Esophagus squamous epithelium (tissue), 5 donors: ENCODE data around the gene SLC8A2. TPM values are rescaled to one million over a fixed set of nuclear protein-coding genes. Genes with fewer than 3 reads are reported as not detected.

Experiments
- DNase-seq: peaks from one replicate; lab custom pipeline; 2025; lab: John Stamatoyannopoulos, UW
- H3K27ac ChIP-seq, 4 donors: fragments of 200-600 bp; sonication (generic); one replicate each; pipeline ENCODE4 v1.5.1; 2016 to 2019; ENCODE audit warnings: mild to moderate bottlenecking in 1 of 4
- H3K27me3 ChIP-seq, 4 donors: fragments of 200-600 bp; sonication (generic); 1 replicate in 3 of 4; 2 replicates in 1 of 4; pipeline versions ENCODE4 v1.5.1 to v1.6.0; 2017 to 2021; ENCODE audit warnings: antibody characterized with exemption in 1 of 4
- H3K36me3 ChIP-seq, 3 donors: fragments of 200-600 bp; sonication (generic); one replicate each; pipeline ENCODE4 v1.5.1; 2016 to 2019
- H3K4me1 ChIP-seq, 3 donors: fragments of 200-600 bp; sonication (generic); one replicate each; pipeline ENCODE4 v1.5.1; 2017 to 2019
- H3K4me3 ChIP-seq, 4 donors: fragments of 200-600 bp; sonication (generic); 1 replicate in 3 of 4; 2 replicates in 1 of 4; pipeline ENCODE4 v1.5.1; 2016 to 2019; ENCODE audit warnings: mild to moderate bottlenecking in 2 of 4, moderate library complexity in 1 of 4
- H3K9me3 ChIP-seq, 3 donors: fragments of 200-600 bp; sonication (generic); one replicate each; pipeline ENCODE4 v1.5.1; 2016 to 2019
- POLR2A ChIP-seq, 4 donors: fragments of 450-650 bp; IDR thresholded peaks; one replicate each; pipeline ENCODE4 v1.6.1; 2017; ENCODE audit warnings: antibody characterized with exemption in 4 of 4, mild to moderate bottlenecking in 4 of 4, moderate library complexity in 3 of 4
- WGBS, 2 donors: methylation state at CpG; one replicate each; pipeline ENCODE4 v1.1.5; 2018; 5-methylcytosine and 5-hydroxymethylcytosine counted together
- intact Hi-C: fragments of 100-400 bp; cut with DNase I; formaldehyde crosslinking; loops from one replicate; pipeline ENCODE4 v1.15.0; 2022
- total RNA-seq, 4 donors: library from RNA; depleted of rRNA; stranded (reverse); fragments of >200 nt; gene quantifications; one replicate each; pipeline ENCODE4 v1.1.0, GENCODE V29; 2016
- TF ChIP-seq, protein P1 (sequence below), 6 experiments: fragments of 450-650 bp in 4 of 6; fragments of 200-600 bp in 2 of 6; sonication (generic) in 2 of 6; IDR thresholded peaks; one replicate each; pipeline ENCODE4 v1.5.1; 2016 to 2019; ENCODE audit warnings: antibody characterized with exemption in 6 of 6, mild to moderate bottlenecking in 4 of 6, moderate library complexity in 4 of 6
- donor health status: DM: yes; HTN: yes; CAD: no.

SLC8A2 gene
- total RNA-seq, 4 donors from 2014 or later, result 0.08 to 5.0 (median 3.6) TPM; not detected in 1

DNA sequence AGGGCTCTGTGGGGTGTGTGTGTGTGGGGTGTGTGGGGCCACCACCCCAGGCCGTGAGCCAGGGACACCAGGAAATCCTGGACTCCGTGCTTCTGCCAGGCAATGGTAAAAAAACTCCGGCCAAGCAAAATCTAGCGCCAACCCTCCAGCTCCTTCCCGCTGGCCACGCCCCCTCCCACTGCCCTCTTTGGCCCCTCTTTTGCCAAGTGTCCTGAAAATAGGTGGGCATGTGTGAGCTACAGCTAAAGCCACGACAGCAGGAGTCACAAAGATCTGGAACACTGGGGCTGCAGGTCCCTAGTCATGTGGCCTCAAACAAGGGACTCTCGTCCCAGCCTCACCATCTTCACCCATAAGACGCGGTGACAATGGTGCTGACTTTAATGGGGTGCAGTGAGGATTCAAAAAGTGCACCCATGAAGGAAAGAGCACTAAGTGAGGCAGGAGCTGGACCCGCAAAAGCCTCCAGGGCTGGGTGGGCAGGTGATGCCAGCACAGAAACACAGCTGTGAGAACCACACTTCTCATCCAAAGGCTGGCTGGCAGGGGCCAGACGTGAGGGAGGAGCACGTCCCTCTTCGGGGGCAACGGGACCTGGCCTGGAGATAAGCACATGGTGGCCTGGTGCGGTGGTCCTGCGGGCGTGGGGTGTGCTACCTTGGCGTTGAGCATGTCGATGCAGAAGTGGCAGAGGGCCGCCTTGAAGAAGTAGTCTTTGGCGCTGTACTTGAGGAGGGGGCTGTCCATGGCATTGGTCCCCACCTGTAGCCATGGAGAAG lies 19.9 kb upstream of the SLC8A2 start:
- TF ChIP-seq POLR2A (IDR thresholded peaks at IDR 0.05), result no peak
- TF ChIP-seq, protein P1, sequence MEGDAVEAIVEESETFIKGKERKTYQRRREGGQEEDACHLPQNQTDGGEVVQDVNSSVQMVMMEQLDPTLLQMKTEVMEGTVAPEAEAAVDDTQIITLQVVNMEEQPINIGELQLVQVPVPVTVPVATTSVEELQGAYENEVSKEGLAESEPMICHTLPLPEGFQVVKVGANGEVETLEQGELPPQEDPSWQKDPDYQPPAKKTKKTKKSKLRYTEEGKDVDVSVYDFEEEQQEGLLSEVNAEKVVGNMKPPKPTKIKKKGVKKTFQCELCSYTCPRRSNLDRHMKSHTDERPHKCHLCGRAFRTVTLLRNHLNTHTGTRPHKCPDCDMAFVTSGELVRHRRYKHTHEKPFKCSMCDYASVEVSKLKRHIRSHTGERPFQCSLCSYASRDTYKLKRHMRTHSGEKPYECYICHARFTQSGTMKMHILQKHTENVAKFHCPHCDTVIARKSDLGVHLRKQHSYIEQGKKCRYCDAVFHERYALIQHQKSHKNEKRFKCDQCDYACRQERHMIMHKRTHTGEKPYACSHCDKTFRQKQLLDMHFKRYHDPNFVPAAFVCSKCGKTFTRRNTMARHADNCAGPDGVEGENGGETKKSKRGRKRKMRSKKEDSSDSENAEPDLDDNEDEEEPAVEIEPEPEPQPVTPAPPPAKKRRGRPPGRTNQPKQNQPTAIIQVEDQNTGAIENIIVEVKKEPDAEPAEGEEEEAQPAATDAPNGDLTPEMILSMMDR (IDR thresholded peaks at IDR 0.05), result no peak
- H3K36me3 ChIP-seq, result peaks cover 27 to 99% (median 29%) of the 10 kb centered on the region in 3 donors
- no peak for DNase-seq
- no peak overlapping the region for H3K4me3 ChIP-seq
- no peaks in the 10 kb centered on the region for H3K4me1 ChIP-seq
- H3K27ac ChIP-seq, result no peak overlapping the region
- intact Hi-C loops, result no loop called here
- no peaks in the 10 kb centered on the region for H3K9me3 ChIP-seq
- WGBS, 2 donors, result 75 to 87% methylated on average over 11 to 21 of the region's 22 CpGs
- no peaks in the 10 kb centered on the region for H3K27me3 ChIP-seq

DNA sequence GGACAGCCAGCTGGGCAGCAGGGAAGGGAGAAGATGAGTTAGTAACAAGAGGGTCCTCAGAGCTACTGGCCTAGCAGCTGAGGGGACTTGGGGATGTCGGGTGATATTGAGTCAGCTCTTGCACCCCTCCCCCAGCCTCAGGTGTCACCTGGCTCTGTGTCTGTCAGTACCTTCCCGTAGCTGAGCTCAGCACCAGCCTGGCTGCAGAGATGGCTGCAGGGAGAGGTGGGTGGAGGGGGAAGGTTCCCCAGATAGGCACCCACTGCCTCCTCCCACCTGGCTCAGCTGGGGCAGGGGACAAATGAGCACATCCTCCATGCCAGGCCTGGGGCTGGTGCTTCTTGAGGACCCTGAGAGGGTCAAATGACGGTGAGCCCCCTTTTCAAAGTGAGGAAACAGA lies 19.2 kb upstream of the SLC8A2 start:
- TF ChIP-seq, protein P1 (IDR thresholded peaks at IDR 0.05), result no peak
- TF ChIP-seq POLR2A (IDR thresholded peaks at IDR 0.05), result no peak
- no peaks in the 10 kb centered on the region for H3K4me1 ChIP-seq
- WGBS, 2 donors, result 43 to 60% methylated on average over 1 to 2 of the region's 3 CpGs

DNA sequence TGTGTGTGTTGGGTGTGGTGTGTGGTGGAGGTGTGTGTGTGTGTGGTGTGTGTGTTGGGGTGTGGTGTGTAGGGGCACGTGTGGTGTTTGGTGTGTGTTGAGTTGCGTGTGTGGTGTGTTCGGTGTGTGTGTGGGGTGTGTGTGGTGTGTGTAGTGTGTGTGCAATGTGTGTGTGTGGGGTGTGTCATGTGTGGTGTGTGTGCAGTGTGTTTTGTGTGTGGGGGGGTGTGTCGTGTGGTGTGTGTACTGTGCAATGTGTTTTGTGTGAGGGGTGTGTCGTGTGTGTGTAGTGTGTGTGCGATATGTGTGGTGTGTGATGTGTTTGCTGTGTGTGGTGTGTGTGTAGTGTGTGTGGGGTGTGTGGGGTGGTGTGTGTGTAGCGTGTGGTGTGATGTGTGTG lies 18.3 kb upstream of the SLC8A2 start:
- H3K27me3 ChIP-seq, result no peaks in the 10 kb centered on the region
- no peak for TF ChIP-seq POLR2A (IDR thresholded peaks at IDR 0.05)
- TF ChIP-seq, protein P1 (IDR thresholded peaks at IDR 0.05), result no peak
- H3K9me3 ChIP-seq, result no peaks in the 10 kb centered on the region
- no peak overlapping the region for H3K27ac ChIP-seq
- H3K4me1 ChIP-seq, result peaks cover 1 to 6% (median 6%) of the 10 kb centered on the region in 3 donors
- intact Hi-C loops, result no loop called here
- no peak for DNase-seq
- H3K4me3 ChIP-seq, result no peak overlapping the region
- peaks cover 26 to 97% (median 27%) of the 10 kb centered on the region in 3 donors for H3K36me3 ChIP-seq
- 69 to 92% methylated on average over 6 of the region's 7 CpGs for WGBS, 2 donors

More for the DNA sequence above, 19.2 kb upstream of the SLC8A2 start:
- Histone ChIP-seq H3K27ac (no peak overlapping the region), H3K27me3 (no peaks in the 10 kb centered on the region), H3K4me3 (no peak overlapping the region), H3K36me3 (peaks cover 26 to 99% (median 27%) of the 10 kb centered on the region in 3 donors), H3K9me3 (no peaks in the 10 kb centered on the region)
- no peak for DNase-seq
- intact Hi-C loops, result no loop called here

DNA sequence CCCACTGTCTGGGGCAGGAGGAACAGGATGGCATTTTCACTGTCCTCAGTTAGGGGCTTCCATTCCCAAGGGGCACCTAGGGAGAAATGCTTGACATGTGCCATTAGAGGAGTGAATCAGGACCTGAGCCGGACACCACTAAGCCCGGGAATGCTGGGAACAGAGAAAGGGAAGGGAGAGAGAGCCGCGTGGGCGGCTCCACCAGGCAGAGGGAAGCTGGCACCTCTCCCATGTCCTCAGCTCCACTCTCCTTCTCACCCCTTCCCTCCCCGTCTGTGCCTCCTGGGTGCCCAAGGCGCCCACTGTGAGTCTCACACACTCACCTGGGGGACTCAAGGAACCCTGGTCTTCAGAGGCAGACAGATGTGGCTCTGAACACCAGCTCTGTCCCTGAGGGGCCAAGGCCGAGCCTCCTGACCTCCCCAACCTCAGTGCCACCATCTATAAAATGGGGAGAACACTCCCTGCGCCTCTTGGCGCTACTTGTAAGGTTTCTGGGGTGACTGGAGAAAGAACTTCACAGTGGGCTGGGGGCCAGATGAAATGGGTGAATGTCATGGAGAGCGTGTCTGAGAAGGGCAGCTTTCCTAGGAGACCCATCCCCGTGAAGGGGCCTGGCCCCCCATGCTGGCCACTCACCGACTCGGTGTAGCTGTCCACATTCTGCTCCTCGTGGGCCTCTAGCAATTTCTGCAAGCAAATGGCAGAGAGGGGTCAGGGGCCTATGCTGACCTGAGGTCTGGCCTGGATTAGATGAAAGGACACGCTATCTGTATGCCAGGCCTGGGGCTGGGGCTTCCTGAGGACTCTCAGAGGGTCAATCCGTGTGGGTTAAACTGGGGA lies 17.6 kb upstream of the SLC8A2 start:
- peaks cover 26 to 91% (median 27%) of the 10 kb centered on the region in 3 donors for H3K36me3 ChIP-seq
- no peak overlapping the region for H3K4me3 ChIP-seq
- H3K27ac ChIP-seq, result no peak overlapping the region
- intact Hi-C loops, result no loop called here
- H3K4me1 ChIP-seq, result peaks cover 9 to 13% (median 11%) of the 10 kb centered on the region in 3 donors
- TF ChIP-seq, protein P1 (IDR thresholded peaks at IDR 0.05), result no peak
- TF ChIP-seq POLR2A (IDR thresholded peaks at IDR 0.05), result no peak
- no peaks in the 10 kb centered on the region for H3K9me3 ChIP-seq
- WGBS, 2 donors, result 77 to 86% methylated on average over 1 to 15 of the region's 17 CpGs
- DNase-seq, result no peak
- no peaks in the 10 kb centered on the region for H3K27me3 ChIP-seq
